HuH-7 (cell line): ENCODE measurements around the gene CCNY.
"Not testable (repeated sequence)": the region's sequence is repeated elsewhere in the genome, so short reads cannot be mapped to it uniquely, and the experiment has no call there.

Experiments
- DNase-seq: peaks from one replicate; pipeline ENCODE4 v3.0.0; 2011; ENCODE audit warnings: low spot score

Gene CCNY

GRCh38 chr10:35406003-35406630 is 69.8 kb downstream of the CCNY start:
- DNase-seq = not testable (repeated sequence)

- DNase-seq = not testable (repeated sequence)
Measured at GRCh38 chr10:35407696-35408095, 71.4 kb downstream of the CCNY start.

- no peak for DNase-seq
Measured at GRCh38 chr10:35409094-35409582, 72.8 kb downstream of the CCNY start.

GRCh38 chr10:35409808-35410207 is 73.5 kb downstream of the CCNY start:
- peak; percentile 24 for DNase-seq

DNA sequence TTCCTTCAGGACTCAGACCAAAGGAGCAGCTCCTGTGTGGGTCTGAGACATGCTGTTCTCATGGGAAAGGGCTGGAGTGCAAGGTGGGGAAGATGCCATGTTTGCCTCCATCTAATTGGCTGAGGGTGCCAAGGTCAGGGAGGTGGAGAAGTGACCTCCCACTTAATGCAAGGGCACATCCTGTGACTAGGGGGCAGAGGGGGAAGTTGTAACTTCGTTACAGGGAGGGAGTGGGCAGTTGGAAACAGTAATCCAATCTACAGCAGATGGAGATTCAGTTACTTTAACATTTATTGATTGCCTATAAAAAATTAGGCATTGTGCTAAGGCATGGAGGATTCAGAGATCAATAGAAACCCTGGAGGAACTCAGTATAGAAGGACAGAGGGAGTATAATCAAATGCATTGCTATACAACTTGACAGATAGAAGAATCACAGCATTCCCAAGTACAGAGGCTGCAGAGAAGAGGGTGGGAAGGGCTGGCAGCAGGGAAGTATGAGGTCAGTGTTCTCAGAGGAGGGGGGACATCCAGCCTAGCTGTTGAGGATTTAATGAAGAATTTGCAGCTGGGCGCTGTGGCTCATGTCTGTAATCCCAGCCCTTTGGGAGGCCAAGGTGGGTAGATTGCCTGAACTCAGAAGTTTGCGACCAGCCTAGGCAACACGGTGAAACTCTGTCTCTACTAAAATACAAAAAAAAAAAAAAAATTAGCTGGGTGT is 75.9 kb downstream of the CCNY start:
- no peak for DNase-seq

DNA sequence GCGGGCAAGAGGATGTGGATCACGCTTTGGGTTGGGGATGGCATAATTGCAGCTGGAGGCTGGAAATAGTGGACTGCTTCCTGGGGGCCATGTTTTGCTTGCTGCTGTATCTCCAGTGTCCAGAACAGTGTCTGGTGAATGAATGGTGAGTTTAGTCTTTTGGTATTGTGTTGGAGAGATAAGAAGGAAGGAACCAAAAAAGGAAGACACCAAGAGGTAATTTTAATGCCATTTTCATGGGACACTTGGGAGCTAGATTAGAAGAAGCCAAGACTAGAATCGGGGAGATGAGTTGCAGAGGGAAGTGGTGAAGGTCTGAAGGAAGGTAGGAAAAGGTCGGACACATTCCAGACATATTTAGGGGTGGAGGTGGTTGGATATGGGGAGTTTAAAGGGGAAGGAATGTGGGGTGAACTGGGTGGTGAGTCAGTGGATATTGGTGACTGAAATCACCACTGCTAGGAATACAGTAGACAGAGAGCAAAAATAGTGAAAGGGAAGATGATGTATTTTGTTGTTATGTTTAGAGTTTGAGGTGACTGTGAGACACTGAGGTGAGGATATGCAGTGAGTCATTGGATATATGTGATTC is 76.7 kb downstream of the CCNY start:
- DNase-seq = no peak

GRCh38 chr10:35413985-35414861 is 77.9 kb downstream of the CCNY start:
- no peak for DNase-seq

GRCh38 chr10:35415505-35415904 is 79.2 kb downstream of the CCNY start:
- no peak for DNase-seq

DNA sequence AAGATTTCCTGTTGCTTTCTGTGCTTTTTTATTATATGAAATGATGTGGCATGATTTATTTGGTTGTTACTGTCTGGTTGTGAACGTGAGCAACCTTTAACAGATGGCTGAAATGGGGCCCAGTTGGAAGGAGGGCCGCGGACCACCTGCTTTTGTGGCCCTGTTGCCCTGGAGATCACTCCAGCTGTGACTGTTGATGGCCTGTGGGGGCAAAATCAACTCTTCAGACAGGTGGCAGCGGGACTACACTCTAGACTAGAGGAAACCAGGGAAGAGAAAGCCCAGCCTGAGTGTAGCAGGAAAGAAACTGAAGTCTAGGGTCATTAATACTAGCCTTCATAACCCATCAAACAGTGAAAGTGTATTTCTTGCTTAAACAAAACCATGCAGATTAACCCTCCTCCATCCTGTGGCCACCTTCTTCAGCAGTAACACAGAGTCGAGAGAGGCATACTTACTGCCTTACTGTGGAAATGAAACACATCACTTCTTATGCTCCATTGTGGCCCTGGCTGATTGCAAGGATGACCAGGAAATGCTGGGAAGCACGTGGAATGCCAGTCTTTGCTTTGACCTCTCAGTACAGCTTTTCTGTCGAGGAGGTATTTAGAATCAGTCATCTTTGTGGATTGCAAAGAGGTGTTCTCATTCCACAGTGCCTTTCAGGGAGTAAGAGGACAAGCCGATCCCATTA is 80.5 kb downstream of the CCNY start:
- no peak for DNase-seq

DNA sequence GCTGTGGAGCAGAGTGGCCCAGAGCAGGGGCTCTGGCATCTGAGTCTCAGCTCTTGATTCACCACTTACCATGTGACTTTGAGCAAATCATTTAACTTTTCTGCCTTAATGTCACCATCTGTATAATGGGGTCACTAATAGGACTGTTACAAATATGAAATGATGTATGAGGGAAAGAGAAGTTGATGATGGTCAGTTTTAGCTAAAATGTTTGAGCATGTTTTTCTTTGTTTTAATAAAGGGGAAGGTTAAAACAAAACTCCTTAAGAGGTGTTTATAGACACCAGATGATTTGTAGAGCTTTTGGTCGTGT is 81.0 kb downstream of the CCNY start:
- no peak for DNase-seq

DNA sequence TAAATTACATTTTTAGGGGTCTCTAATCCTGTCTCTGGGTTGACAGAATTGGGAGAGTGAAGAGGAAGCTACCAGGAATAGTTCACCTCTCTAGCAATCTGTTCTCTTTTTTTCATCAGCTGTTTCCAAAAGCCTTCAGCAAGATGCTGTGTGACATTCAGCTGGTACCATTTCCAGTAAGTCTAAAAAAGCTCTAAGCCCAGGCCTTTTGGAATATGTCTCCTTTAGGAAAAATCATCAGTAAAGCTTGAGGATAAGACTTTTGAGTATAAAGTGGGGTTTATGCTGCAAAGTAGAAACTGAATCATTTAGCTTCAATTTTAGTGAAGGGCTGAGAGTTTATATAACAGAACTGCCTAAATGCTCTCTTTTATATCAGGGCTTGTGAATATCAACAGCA is 81.5 kb downstream of the CCNY start:
- no peak for DNase-seq

GRCh38 chr10:35418580-35418979 is 82.3 kb downstream of the CCNY start:
- DNase-seq = not testable (repeated sequence)

GRCh38 chr10:35420044-35420443 is 83.7 kb downstream of the CCNY start:
- no peak for DNase-seq

GRCh38 chr10:35420827-35421552 is 84.7 kb downstream of the CCNY start:
- no peak for DNase-seq

DNA sequence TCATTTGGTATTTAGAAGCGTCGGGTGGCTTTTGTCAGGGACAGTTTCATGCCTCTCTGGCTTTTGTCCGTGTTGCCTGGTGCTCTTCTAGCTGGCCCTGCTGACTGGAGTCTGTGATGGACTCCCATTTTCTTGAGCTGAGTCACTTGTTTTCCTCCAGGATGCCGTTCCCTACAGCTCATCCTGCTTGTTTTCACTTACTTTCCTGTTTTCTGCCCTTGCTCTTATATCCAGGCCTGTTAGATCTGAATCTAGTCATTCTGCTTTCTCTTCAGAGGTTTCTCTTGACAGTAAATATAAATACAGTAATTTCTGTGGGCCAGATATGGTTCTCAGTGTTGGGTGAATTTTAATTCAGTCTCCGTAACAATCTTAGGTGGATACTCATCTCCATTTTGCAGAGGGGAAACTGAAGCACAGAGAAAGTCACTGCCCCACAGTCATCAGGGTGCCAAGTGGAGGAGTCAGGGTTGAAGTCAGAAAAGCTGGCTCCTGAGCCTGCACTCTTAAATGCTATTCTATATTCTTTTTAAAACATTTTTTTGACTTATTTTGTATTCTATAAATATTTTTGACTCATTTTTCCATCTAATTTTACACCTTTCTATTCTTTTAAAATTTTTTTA is 85.4 kb downstream of the CCNY start:
- no peak for DNase-seq

GRCh38 chr10:35422228-35422627 is 85.9 kb downstream of the CCNY start:
- no peak for DNase-seq

GRCh38 chr10:35423505-35424306 is 87.4 kb downstream of the CCNY start:
- no peak for DNase-seq

GRCh38 chr10:35424680-35425285 is 88.5 kb downstream of the CCNY start:
- no peak for DNase-seq

DNA sequence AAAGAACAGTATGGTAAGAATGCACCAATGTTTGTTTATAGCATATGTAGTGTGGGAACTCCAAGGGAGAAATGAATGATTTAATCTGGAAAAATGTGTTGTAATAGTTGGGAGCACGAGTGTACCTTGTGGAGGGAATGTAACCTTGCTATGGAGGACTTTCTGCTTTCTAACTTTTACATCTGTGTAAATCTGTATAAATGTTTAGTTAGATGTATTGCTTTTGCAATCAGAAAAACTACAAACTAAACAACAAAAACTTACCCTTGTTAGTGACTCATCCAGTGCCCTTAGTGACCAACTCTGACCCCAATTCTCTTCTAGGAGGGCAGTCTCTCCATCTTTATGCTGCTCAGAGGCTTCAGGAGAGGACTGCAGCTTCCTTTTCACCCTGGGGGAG is 89.3 kb downstream of the CCNY start:
- DNase-seq = no peak
